ENCODE data around the gene ZNF580. TPM values are rescaled to one million over a fixed set of nuclear protein-coding genes. Genes with fewer than 3 reads are reported as not detected.
A peak's percentile ranks its signal among the peaks of the same experiment; 100 is the strongest.

The ZNF580 gene
- total RNA-seq, 1 experiment from 2014 or later, result 32.0 TPM

DNA sequence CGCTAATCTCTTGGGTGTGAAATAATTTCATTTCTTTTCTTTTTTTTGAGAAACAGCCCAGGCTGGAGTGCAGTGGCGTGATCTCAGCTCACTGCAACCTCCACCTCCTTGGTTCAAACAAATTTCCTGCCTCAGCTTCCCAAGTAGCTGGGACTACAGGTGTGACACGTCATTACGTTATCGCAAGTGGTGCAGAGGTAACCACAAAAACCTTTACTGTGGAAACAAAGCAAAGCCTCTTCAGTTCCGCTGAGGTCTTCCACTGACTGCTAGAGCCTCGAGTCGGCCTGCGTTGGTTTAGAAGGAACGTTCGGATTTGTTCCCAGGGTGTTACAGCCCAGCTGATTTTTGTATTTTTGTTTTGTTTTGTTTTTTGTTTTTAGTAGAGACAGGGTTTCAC is 14.5 kb upstream of the ZNF580 start:
- DNase-seq (ENCODE audit: low spot score) (no peak), ATAC-seq (no peak)
- ChIA-PET CTCF (interaction anchor here (0.6 to 1.3 kb wide), 5 partner anchors 21 to 1196 kb away, joined by 3 read pairs; no protein-coding TSS in a partner anchor), POLR2A (interaction anchor here (0.6 kb wide), 1 partner anchor 231 kb away, joined by 3 read pairs; no protein-coding TSS in a partner anchor)
- Mint-ChIP-seq H3K4me3 (no peak overlapping the region), H3K27me3 (ENCODE audit: low read depth) (peaks cover 17% of the 10 kb centered on the region), H3K4me1 (peaks cover 15% of the 10 kb centered on the region), H3K36me3 (peaks cover 3% of the 10 kb centered on the region; the same call in 1 of the 2 replicates), H3K9me3 (no peaks in the 10 kb centered on the region), H3K27ac (no peak overlapping the region; the same call in 1 of the 2 replicates)
- TF ChIP-seq, protein P1, sequence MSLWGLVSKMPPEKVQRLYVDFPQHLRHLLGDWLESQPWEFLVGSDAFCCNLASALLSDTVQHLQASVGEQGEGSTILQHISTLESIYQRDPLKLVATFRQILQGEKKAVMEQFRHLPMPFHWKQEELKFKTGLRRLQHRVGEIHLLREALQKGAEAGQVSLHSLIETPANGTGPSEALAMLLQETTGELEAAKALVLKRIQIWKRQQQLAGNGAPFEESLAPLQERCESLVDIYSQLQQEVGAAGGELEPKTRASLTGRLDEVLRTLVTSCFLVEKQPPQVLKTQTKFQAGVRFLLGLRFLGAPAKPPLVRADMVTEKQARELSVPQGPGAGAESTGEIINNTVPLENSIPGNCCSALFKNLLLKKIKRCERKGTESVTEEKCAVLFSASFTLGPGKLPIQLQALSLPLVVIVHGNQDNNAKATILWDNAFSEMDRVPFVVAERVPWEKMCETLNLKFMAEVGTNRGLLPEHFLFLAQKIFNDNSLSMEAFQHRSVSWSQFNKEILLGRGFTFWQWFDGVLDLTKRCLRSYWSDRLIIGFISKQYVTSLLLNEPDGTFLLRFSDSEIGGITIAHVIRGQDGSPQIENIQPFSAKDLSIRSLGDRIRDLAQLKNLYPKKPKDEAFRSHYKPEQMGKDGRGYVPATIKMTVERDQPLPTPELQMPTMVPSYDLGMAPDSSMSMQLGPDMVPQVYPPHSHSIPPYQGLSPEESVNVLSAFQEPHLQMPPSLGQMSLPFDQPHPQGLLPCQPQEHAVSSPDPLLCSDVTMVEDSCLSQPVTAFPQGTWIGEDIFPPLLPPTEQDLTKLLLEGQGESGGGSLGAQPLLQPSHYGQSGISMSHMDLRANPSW (CRISPR knock-in tag; conservative IDR thresholded peaks at IDR 0.05; ENCODE audit: low read depth), result no peak
- no peak for TF ChIP-seq NFYB (CRISPR knock-in tag; conservative IDR thresholded peaks at IDR 0.05; ENCODE audit: low read depth)
- no peak for TF ChIP-seq GABPB1 (CRISPR knock-in tag; IDR thresholded peaks at IDR 0.05)
- TF ChIP-seq ZNF423 (CRISPR knock-in tag; IDR thresholded peaks at IDR 0.05), result no peak
- no peak for TF ChIP-seq JUN (CRISPR knock-in tag; IDR thresholded peaks at IDR 0.05)
- no peak for TF ChIP-seq ZSCAN18 (CRISPR knock-in tag; IDR thresholded peaks at IDR 0.05)
- TF ChIP-seq ATF1 (CRISPR knock-in tag; IDR thresholded peaks at IDR 0.05), result no peak
- TF ChIP-seq ZNF219 (CRISPR knock-in tag; IDR thresholded peaks at IDR 0.05; ENCODE audit: borderline replicate concordance), result no peak

- Mint-ChIP-seq H3K27me3 (ENCODE audit: low read depth) (peaks cover 9% of the 10 kb centered on the region; the same call in 1 of the 2 replicates), H3K27ac (peak overlapping the region; percentile 80), H3K4me1 (peaks cover 29% of the 10 kb centered on the region), H3K4me3 (peak overlapping the region; percentile 20; the same call in 1 of the 2 replicates), H3K9me3 (no peaks in the 10 kb centered on the region), H3K36me3 (0 out of 2 replicates have a peak, but pooled peaks cover 5% of the 10 kb centered on the region)
- ATAC-seq, result peak; percentile 61
- TF ChIP-seq CTCF (IDR thresholded peaks at IDR 0.05), result peak; percentile 87
- TF ChIP-seq, protein P2, sequence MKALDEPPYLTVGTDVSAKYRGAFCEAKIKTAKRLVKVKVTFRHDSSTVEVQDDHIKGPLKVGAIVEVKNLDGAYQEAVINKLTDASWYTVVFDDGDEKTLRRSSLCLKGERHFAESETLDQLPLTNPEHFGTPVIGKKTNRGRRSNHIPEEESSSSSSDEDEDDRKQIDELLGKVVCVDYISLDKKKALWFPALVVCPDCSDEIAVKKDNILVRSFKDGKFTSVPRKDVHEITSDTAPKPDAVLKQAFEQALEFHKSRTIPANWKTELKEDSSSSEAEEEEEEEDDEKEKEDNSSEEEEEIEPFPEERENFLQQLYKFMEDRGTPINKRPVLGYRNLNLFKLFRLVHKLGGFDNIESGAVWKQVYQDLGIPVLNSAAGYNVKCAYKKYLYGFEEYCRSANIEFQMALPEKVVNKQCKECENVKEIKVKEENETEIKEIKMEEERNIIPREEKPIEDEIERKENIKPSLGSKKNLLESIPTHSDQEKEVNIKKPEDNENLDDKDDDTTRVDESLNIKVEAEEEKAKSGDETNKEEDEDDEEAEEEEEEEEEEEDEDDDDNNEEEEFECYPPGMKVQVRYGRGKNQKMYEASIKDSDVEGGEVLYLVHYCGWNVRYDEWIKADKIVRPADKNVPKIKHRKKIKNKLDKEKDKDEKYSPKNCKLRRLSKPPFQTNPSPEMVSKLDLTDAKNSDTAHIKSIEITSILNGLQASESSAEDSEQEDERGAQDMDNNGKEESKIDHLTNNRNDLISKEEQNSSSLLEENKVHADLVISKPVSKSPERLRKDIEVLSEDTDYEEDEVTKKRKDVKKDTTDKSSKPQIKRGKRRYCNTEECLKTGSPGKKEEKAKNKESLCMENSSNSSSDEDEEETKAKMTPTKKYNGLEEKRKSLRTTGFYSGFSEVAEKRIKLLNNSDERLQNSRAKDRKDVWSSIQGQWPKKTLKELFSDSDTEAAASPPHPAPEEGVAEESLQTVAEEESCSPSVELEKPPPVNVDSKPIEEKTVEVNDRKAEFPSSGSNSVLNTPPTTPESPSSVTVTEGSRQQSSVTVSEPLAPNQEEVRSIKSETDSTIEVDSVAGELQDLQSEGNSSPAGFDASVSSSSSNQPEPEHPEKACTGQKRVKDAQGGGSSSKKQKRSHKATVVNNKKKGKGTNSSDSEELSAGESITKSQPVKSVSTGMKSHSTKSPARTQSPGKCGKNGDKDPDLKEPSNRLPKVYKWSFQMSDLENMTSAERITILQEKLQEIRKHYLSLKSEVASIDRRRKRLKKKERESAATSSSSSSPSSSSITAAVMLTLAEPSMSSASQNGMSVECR (CRISPR knock-in tag; IDR thresholded peaks at IDR 0.05; ENCODE audit: borderline replicate concordance), result no peak
- TF ChIP-seq, protein P1 (CRISPR knock-in tag; conservative IDR thresholded peaks at IDR 0.05; ENCODE audit: low read depth), result no peak
- POLR2A ChIA-PET, result interaction anchor here (0.9 to 2.9 kb wide), 5 partner anchors 8 to 88 kb away, joined by 3 to 8 read pairs (median 4); partner anchors contain the start of genes U2AF2, ZNF784 and ZNF865
- DNase-seq (ENCODE audit: low spot score), result peak; percentile 92
- CTCF ChIA-PET, result interaction anchor here (0.5 to 3.9 kb wide), 45 partner anchors 8 to 1210 kb away, joined by 3 to 55 read pairs (median 4); partner anchors contain the start of genes CCDC106, FIZ1, ISOC2 and NAT14
Observed at GRCh38 chr19:55632463-55632834, 8.4 kb upstream of the ZNF580 start.

Data from WTC11 (cell line).